BLaER1 treated with 17β-estradiol and CSF1 and Interleukin-3, amounts not matched to agents 10 nM and 100 nM (cell line): ENCODE data around the gene ITPR1.

Experiments
- H3K27ac ChIP-seq, 11 experiments: shearing (Covaris generic); formaldehyde crosslinking; 2 replicates each; pipeline ENCODE4 v1.8.1; 2022
- H3K27me3 ChIP-seq, 11 experiments: shearing (Covaris generic); formaldehyde crosslinking; 2 replicates each; pipeline ENCODE4 v1.8.1; 2022
- H3K36me3 ChIP-seq, 11 experiments: shearing (Covaris generic); formaldehyde crosslinking; 2 replicates each; pipeline ENCODE4 v1.8.1; 2022
- H3K4me1 ChIP-seq, 10 experiments: shearing (Covaris generic); formaldehyde crosslinking; 2 replicates each; pipeline ENCODE4 v1.8.1; 2022
- H3K4me2 ChIP-seq, 11 experiments: shearing (Covaris generic); formaldehyde crosslinking; 2 replicates each; pipeline ENCODE4 v1.8.1; 2022
- H3K4me3 ChIP-seq, 10 experiments: shearing (Covaris generic); formaldehyde crosslinking; 2 replicates each; pipeline ENCODE4 v1.8.1; 2022
- H3K9ac ChIP-seq, 11 experiments: shearing (Covaris generic); formaldehyde crosslinking; 2 replicates each; pipeline ENCODE4 v1.8.1; 2022
- H3K9me3 ChIP-seq, 11 experiments: shearing (Covaris generic); formaldehyde crosslinking; replicated peaks in 1 of 11; 2 replicates each; pipeline ENCODE4 v1.8.1; 2022
- H4K20me1 ChIP-seq, 11 experiments: shearing (Covaris generic); formaldehyde crosslinking; 2 replicates each; pipeline ENCODE4 v1.8.1; 2022
- Cebpa-rat ChIP-seq, 11 experiments: shearing (Covaris generic); IDR thresholded peaks; 2 replicates each; pipeline ENCODE4 v1.8.1; 2022

ITPR1 gene

DNA sequence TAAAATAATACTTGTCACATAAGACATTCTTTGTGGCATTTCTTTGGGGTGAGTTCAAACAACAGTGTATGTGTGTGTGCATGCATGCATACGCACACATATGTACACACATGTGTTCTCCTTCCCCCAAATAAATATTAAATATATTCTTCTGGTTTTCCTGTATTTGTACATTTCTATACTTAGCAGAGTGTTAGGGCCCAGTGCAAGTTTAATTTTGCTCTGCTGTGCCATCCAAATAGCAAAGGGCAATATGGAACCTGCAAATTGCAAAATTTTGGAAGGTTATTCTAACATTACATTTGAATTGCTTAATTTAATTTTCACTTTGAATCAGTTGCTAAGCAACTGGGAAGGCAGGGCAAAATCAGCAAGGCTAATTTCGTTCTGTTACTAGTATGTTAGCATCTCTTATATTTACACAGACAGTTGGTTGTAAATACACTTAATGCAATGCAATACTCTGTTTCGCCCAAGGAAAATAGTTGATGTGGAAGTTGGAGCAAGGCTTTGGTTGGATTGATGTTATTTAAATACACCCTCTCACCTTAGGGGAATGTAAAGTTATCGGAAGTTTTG lies 130.4 kb downstream of the ITPR1 start:
- TF ChIP-seq Cebpa-rat (IDR thresholded peaks at IDR 0.05) = no peak
- no peak overlapping the region for H3K27ac ChIP-seq
- H3K4me2 ChIP-seq = no peak overlapping the region
- no peaks in the 10 kb centered on the region for H3K27me3 ChIP-seq
- peaks cover 0 to 10% (median 8%) of the 10 kb centered on the region in 11 experiments; a peak in 14 of 22 replicates for H3K9me3 ChIP-seq
- H3K9ac ChIP-seq = no peak overlapping the region
- H3K4me1 ChIP-seq = peaks cover 0 to 7% (median 0%) of the 10 kb centered on the region in 10 experiments; a peak in 5 of 20 replicates
- peaks cover 0 to 12% (median 4%) of the 10 kb centered on the region in 11 experiments; a peak in 9 of 22 replicates for H3K36me3 ChIP-seq
- peaks cover 0 to 46% (median 0%) of the 10 kb centered on the region in 11 experiments; a peak in 5 of 22 replicates for H4K20me1 ChIP-seq
- H3K4me3 ChIP-seq = no peak overlapping the region

DNA sequence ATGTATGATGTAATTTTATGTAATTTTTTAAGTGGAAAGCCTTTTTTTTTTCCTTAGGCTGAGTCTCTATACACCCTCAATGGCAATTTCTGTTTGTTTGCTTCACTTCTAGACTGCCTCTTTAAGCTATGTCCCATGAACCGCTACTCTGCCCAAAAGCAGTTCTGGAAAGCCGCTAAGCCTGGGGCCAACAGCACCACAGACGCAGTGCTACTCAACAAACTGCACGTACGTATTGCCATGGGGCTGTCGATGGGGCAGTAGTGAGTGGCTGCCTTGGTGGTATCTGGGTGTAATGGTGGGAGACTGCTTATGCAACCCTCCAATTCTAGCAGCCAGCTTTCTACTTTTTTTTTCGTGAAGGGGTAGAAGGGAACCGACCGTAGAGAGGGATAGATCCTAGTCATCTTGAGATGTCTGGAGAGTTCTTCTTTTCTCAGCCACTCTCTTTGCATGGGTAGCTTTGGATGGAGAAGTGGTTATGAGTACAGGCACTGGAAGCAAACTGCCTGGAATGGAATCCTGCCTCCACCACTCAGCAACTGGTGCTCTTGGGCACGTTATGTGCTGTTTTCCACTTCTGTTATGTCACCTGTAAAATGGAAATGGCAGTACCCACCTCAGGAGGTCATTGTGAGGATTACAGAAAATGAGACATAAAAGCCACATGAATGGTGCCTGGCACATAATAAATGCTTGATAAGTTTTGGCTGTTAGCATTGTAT lies 134.7 kb downstream of the ITPR1 start:
- no peak overlapping the region for H3K27ac ChIP-seq
- no peak overlapping the region for H3K4me3 ChIP-seq
- H3K27me3 ChIP-seq = no peaks in the 10 kb centered on the region
- H3K4me2 ChIP-seq = no peak overlapping the region
- peaks cover 0 to 27% (median 0%) of the 10 kb centered on the region in 11 experiments; a peak in 5 of 22 replicates for H4K20me1 ChIP-seq
- no peaks in the 10 kb centered on the region for H3K9me3 ChIP-seq
- peaks cover 6 to 14% (median 7%) of the 10 kb centered on the region in 10 experiments; a peak in 16 of 20 replicates for H3K4me1 ChIP-seq
- no peak overlapping the region for H3K9ac ChIP-seq
- no peak for TF ChIP-seq Cebpa-rat (IDR thresholded peaks at IDR 0.05)
- H3K36me3 ChIP-seq = peaks cover 0 to 15% (median 0%) of the 10 kb centered on the region in 11 experiments; a peak in 9 of 22 replicates

DNA sequence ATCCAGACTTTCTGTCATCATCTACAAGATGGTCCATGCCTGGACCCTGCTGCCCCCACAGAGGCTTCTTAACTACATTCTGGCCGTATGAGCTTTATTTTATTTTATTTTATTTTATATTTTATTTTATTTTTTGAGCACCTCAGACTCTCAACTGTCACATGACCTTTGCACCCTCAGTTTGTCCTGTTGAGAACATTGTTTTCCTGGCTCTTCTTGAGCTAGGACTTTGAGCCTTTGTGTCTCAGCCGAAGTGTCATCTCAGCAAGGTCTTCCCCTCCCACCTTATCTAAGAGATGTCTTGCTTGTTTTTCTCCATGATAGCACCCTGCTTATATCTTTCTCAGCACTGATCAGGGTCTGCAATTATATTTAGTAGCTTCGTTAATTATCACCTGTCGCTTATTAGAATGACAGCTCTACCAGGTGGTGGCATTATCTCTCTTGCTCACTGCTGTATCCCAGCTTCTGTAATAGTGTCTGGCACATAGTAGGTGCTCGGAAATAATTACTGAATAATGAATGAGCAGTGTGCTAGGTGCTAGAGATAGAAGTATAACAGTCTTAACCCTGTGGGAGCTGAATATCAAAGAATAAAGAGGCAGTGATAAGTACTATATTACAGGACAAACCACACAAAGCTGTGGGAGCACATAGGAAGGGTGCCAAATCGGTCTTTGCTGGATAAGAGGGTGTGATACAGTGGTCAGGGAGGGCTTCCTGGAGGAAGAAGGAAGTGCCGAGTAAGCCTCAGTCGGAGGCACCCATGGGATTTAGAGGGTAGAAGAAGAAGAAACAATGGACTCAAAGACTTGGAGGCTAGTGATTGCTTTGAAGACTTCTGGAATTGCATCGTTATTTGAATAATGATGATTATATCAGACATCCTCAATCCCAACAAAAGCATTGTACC lies 136.2 kb downstream of the ITPR1 start:
- Histone ChIP-seq H3K9ac (no peak overlapping the region), H3K4me3 (no peak overlapping the region), H3K9me3 (no peaks in the 10 kb centered on the region), H3K27me3 (no peaks in the 10 kb centered on the region), H4K20me1 (peaks cover 0 to 23% (median 0%) of the 10 kb centered on the region in 11 experiments; a peak in 5 of 22 replicates), H3K36me3 (peaks cover 0 to 15% (median 0%) of the 10 kb centered on the region in 11 experiments; a peak in 9 of 22 replicates), H3K27ac (no peak overlapping the region), H3K4me1 (peaks cover 6 to 17% (median 7%) of the 10 kb centered on the region in 10 experiments; a peak in 16 of 20 replicates), H3K4me2 (peak overlapping the region in 10 of 11 experiments; percentile 4 to 82 (median 36); a peak in 13 of 22 replicates)
- no peak for TF ChIP-seq Cebpa-rat (IDR thresholded peaks at IDR 0.05)

DNA sequence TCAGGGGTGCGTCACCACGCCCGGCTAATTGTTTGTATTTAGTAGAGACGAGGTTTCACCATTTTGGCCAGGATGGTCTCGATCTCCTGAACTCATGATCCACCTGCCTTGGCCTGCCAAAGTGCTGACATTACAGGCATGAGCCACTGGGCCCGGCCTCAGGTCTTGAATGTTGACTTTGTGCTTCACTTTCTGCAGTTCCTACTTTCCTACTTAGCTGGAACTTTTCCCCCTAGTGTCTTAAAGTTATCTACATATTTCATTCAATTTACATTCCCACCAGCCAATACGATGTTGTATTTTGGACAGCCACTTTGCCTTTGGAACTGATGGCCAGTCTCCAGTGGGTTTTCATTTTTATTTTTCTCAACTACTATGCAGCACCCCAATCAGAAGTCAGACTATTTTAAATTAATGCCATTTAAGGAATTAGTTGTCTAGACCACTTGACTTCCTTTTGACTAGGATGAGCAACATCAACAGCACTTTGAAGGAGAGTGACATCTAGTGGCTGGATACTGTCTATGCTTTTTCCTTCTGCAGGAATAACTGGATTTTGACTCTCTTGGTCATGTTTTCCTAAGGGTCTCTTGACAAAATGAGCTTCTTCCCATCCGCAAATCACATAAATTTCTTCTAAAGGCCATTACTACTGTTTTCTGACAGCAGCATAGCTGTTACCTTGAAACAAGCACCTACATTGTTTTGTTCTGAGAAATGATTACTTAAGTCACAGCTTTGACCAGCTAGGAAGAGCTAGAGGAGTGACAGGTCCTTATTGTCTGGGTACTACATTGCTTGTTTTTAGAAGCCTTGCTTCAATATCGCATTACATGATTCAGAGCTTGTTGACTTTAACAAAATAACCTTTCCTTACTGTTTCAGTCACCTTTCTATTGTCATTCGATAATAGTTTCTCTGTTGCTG lies 140.2 kb downstream of the ITPR1 start:
- no peak overlapping the region for H3K27ac ChIP-seq
- no peak for TF ChIP-seq Cebpa-rat (IDR thresholded peaks at IDR 0.05)

DNA sequence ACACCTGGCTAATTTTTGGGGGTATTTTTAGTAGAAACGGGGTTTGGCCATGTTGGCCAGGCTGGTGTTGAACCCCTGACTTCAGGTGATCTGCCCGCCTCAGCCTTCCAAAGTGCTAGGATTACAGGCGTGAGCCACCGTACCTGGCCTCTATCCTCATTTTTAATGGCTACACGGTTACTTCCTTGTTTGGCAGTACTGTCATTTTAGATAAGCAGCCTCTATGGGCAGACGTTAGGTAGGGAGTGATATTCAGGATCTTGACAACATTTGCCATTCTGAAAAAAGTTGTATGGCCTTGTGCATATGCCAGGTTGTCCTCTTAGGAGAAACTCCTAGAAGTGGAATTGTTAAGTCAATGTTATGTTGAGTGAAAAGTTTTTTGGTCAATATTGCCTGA lies 141.7 kb downstream of the ITPR1 start:
- no peak overlapping the region for H3K9ac ChIP-seq
- H3K4me3 ChIP-seq = no peak overlapping the region
- no peaks in the 10 kb centered on the region for H3K9me3 ChIP-seq
- peaks cover 0 to 7% (median 0%) of the 10 kb centered on the region in 10 experiments; a peak in 3 of 20 replicates for H3K4me1 ChIP-seq
- peaks cover 0 to 9% (median 0%) of the 10 kb centered on the region in 11 experiments; a peak in 3 of 22 replicates for H4K20me1 ChIP-seq
- H3K36me3 ChIP-seq = peaks cover 0 to 13% (median 6%) of the 10 kb centered on the region in 11 experiments; a peak in 10 of 22 replicates
- TF ChIP-seq Cebpa-rat (IDR thresholded peaks at IDR 0.05) = no peak
- no peak overlapping the region for H3K27ac ChIP-seq
- H3K27me3 ChIP-seq = no peaks in the 10 kb centered on the region
- no peak overlapping the region for H3K4me2 ChIP-seq

More for the DNA sequence above, 140.2 kb downstream of the ITPR1 start:
- no peaks in the 10 kb centered on the region for H3K27me3 ChIP-seq
- peaks cover 0 to 13% (median 0%) of the 10 kb centered on the region in 11 experiments; a peak in 3 of 22 replicates for H4K20me1 ChIP-seq
- peaks cover 0 to 14% (median 0%) of the 10 kb centered on the region in 11 experiments; a peak in 9 of 22 replicates for H3K36me3 ChIP-seq
- H3K9me3 ChIP-seq = no peaks in the 10 kb centered on the region
- peaks cover 6 to 17% (median 7%) of the 10 kb centered on the region in 10 experiments; a peak in 16 of 20 replicates for H3K4me1 ChIP-seq
- no peak overlapping the region for H3K4me3 ChIP-seq
- no peak overlapping the region for H3K9ac ChIP-seq
- H3K4me2 ChIP-seq = no peak overlapping the region

DNA sequence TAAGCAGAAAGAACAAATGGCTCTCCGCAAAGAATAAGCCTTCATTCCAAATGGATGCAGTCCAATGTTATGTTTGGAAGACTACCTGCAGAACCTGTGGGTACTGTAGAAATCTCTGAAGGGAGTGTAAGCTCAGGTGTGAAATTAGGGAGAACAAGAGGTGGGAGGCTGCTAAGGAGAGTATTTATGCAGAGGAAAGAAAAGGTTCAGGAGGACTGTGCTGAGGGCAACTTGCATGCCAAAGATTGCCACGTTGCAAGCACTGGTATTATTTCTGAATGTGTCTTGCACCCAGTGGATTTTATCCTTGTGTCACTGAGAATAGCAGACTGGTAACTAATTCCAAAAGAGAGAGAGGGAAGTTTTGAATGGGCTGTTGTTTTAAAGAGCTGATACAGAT lies 144.1 kb downstream of the ITPR1 start:
- TF ChIP-seq Cebpa-rat (IDR thresholded peaks at IDR 0.05) = no peak
- Histone ChIP-seq H3K4me3 (no peak overlapping the region), H3K9ac (no peak overlapping the region), H3K9me3 (no peaks in the 10 kb centered on the region), H3K4me1 (0 out of 20 replicates have a peak, but pooled peaks cover 0 to 5% (median 0%) of the 10 kb centered on the region in 10 experiments), H3K36me3 (peaks cover 15 to 37% (median 21%) of the 10 kb centered on the region in 11 experiments; a peak in 15 of 22 replicates), H4K20me1 (peaks cover 0 to 9% (median 0%) of the 10 kb centered on the region in 11 experiments; a peak in 3 of 22 replicates), H3K4me2 (no peak overlapping the region), H3K27ac (no peak overlapping the region), H3K27me3 (no peaks in the 10 kb centered on the region)

GRCh38 chr3:4641863-4642563 lies 148.9 kb downstream of the ITPR1 start:
- no peak for TF ChIP-seq Cebpa-rat (IDR thresholded peaks at IDR 0.05)
- Histone ChIP-seq H3K9me3 (peaks cover 0 to 4% (median under 1%) of the 10 kb centered on the region in 11 experiments; a peak in 4 of 22 replicates), H3K4me3 (no peak overlapping the region), H3K9ac (no peak overlapping the region), H3K4me2 (no peak overlapping the region), H3K4me1 (no peaks in the 10 kb centered on the region), H3K36me3 (peaks cover 43 to 81% (median 53%) of the 10 kb centered on the region in 11 experiments; a peak in 20 of 22 replicates), H3K27me3 (no peaks in the 10 kb centered on the region), H4K20me1 (no peaks in the 10 kb centered on the region), H3K27ac (no peak overlapping the region)
